Activated naive CD4-positive, alpha-beta T cell treated with anti-CD3 and anti-CD28 coated beads, Interleukin-2, amount 50 U/mL, for 72 hours (primary cell): ENCODE results near the gene SUSD3. TPM values are rescaled to one million over a fixed set of nuclear protein-coding genes. Genes with fewer than 3 reads are reported as not detected.
A peak's percentile ranks its signal among the peaks of the same experiment; 100 is the strongest.

Experiments used
- ATAC-seq, 2 donors: fragments of 150-1000 bp; cut with Tn5 transposase; 2 replicates each; pipeline ENCODE4 v1.10.0; 2021; ENCODE audit warnings: mild to moderate bottlenecking in 2 of 2, moderate library complexity in 2 of 2
- DNase-seq, 2 donors: peaks; one replicate each; pipeline ENCODE4 v3.0.0; 2021 to 2022; ENCODE audit warnings: low spot score in 2 of 2
- H3K27ac Mint-ChIP-seq, 2 donors: one replicate each; pipeline ENCODE4 v1.8.0; 2022; ENCODE audit warnings: mild to moderate bottlenecking in 2 of 2, mixed read lengths in 2 of 2
- H3K36me3 Mint-ChIP-seq, 2 donors: one replicate each; pipeline ENCODE4 v1.8.0; 2022; ENCODE audit warnings: mixed read lengths in 2 of 2
- H3K9me3 Mint-ChIP-seq, 2 donors: one replicate each; pipeline ENCODE4 v1.8.0; 2022; ENCODE audit warnings: mixed read lengths in 2 of 2
- total RNA-seq, 2 donors: library from RNA; stranded (reverse); gene quantifications; one replicate each; pipeline ENCODE4 v1.2.3, GENCODE V29; 2022

The SUSD3 gene
- total RNA-seq, 2 donors from 2014 or later, result 70.7 to 81.9 TPM

DNA sequence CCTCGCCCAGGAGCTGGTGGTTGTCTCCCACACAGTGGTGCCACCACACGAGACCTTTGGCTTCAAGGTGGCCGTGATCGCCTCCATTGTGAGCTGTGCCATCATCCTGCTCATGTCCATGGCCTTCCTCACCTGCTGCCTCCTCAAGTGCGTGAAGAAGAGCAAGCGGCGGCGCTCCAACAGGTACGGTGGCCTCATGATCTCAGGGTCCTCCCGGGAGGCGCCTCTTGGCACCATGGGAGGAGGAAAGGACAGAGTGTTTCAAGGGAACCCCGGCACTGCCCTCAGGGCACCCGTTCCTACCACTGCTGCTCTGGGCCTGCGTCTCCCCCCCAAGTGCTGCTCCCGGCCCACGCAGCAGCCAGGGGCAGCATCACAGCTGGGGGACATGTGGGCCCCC is 19.3 kb downstream of the SUSD3 start:
- no peaks in the 10 kb centered on the region for H3K9me3 Mint-ChIP-seq
- DNase-seq (no peak), ATAC-seq (no peak)
- H3K27ac Mint-ChIP-seq, result peak overlapping the region in 1 of 2 donors; percentile 68
- peaks cover 6 to 30% of the 10 kb centered on the region in 2 donors for H3K36me3 Mint-ChIP-seq

DNA sequence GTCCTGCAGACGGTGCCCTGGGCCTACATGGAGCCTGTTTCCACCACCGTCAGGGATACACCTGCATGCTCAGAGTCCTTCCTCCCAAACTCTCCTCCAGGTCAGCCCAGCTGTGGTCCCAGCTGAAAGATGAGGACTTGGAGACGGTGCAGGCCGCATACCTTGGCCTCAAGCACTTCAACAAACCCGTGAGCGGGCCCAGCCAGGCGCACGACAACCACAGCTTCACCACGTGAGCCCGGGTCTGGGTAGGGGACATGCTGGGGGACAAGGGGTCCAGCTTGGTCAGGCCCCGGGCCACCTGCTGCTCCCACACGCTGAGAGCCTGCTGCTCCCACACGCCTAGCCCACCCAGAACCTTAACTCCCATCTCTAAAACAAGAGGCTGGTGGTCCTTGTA is 20.9 kb downstream of the SUSD3 start:
- DNase-seq, result peak in 1 of 2 donors; percentile 52
- H3K27ac Mint-ChIP-seq, result peak overlapping the region; percentile 31 to 49
- ATAC-seq, result no peak
- H3K9me3 Mint-ChIP-seq, result peaks cover 0 to 5% of the 10 kb centered on the region in 2 donors
- peaks cover 12 to 40% of the 10 kb centered on the region in 2 donors for H3K36me3 Mint-ChIP-seq

- ATAC-seq, result no peak
- Mint-ChIP-seq H3K9me3 (peaks cover 0 to 5% of the 10 kb centered on the region in 2 donors), H3K27ac (peak overlapping the region in 1 of 2 donors; percentile 16), H3K36me3 (peaks cover 12 to 44% of the 10 kb centered on the region in 2 donors)
- DNase-seq, result peak in 1 of 2 donors; percentile 23
Observed at GRCh38 chr9:93080406-93080805, 21.9 kb downstream of the SUSD3 start.

DNA sequence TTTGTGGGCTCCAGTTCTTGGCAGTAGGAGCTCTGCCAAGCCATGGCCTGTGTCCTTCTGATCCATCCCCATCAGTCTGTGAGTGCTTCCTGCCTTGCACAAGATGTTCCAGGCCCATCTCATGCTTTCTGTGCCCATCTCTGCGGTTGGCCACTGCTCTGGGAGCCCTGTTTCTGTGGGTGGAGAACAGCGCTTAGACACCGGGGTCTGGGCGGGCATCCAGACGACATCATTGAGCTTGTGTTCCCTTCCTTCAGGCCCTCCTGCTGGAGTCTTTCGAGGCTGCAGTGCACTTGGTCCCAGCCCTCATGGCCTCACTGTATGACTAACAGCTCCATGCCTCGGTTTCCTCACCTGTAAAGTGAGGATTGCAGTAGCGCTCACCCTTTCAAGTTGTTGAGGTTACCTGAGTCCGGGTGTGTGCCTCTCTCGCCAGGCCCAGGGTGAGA is 22.6 kb downstream of the SUSD3 start:
- ATAC-seq (no peak), DNase-seq (peak in 1 of 2 donors; percentile 51)
- H3K9me3 Mint-ChIP-seq, result peaks cover 0 to 9% of the 10 kb centered on the region in 2 donors
- H3K36me3 Mint-ChIP-seq, result peaks cover 16 to 50% of the 10 kb centered on the region in 2 donors
- H3K27ac Mint-ChIP-seq, result peak overlapping the region; percentile 16 to 93

DNA sequence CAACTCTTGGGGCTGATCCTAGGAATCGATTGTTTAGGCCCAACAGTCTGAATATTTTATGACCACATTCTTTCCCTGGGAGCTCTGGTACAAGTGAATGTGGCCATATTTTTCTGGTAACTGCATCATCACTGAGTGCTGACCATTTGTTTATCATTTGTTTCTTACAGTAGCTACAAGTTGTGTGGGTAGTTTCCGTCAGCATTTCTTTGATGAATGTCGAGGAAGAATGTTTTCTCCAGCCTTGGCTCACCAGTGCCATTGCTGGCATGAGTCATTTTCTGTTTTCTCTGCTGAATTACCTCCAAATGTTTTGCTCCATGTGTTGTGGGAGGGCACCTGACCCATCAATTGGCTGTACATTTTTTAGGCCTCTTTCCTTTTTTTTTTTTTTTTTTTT is 23.4 kb downstream of the SUSD3 start:
- no peak for DNase-seq
- peak in 1 of 2 donors; percentile 7 for ATAC-seq
- peaks cover 0 to 13% of the 10 kb centered on the region in 2 donors for H3K9me3 Mint-ChIP-seq
- H3K27ac Mint-ChIP-seq, result peak overlapping the region; percentile 79 to 93
- H3K36me3 Mint-ChIP-seq, result peaks cover 21 to 57% of the 10 kb centered on the region in 2 donors

DNA sequence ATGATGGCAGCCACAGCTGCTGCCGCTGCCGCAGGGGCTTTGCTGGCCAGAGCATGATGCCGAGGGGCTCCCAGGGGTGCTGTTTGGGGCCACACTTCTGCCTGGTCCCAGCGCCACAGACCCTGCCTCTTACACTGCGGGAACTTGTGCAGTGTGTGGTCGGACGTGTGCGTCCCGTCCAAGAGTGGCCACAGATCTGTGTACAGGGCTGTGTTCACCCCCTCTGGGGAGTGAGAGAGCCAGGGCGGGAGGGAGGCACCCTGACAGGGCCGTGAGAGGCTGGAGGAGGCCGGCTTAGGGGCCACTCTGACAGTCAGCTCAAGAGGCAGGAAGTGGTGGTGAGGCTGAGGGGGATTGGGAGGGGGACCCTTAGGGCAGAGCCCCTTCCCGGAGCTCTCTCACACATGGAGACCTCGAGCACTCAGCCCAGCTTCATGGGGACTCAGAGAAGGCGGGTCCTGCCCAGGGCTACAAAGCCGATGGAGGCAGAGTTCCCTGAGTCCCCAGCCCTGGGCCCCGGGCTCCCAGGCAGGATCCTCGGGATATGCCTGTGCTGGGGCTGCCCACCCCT is 24.4 kb downstream of the SUSD3 start:
- Mint-ChIP-seq H3K27ac (peak overlapping the region; percentile 50 to 93), H3K36me3 (peaks cover 16 to 59% of the 10 kb centered on the region in 2 donors), H3K9me3 (peaks cover 0 to 13% of the 10 kb centered on the region in 2 donors)
- peak; percentile 33 to 39 for ATAC-seq
- DNase-seq, result peak in 1 of 2 donors; percentile 55

DNA sequence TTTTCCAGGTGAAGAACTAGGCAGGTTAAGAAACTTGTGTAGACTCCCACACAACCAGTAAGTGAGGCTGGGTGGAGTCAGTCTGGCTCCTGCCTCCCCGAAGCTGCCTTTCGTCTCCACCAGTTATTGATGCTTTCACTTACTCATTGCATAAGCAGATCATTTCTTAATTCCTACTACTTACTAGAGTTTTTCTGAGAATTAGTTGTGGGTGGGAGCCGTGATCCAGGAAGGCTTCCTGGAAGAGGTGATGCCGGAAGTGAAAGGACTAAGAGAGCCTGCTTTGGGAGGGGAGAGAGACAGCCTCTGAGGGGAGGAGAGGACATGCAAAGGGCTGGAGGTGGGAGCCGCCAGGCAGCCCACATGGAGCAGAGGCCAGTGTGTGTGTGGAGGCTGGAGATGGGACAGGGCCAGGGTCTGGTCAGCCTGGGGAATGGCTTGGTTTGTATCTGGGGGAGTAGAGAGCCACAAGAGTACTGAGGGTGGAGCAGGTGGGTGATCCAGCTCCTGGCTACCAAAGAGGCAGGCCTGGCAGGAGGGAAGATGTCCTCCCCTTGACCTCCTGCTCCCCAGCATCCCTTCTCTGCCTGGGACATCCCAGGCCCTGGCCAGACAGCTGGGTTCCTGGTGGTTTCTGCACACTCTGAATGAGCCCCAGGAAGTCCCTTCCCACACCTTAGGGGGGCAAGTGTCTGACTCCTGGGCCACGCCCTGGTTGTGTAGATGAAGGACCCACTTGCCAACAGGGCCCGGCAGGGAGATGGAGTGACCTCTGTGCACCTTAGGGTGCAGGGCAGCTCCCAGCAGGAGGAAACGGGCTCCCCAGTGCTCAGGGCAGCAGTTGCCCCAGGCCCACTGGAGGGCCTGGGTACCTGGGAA is 25.3 kb downstream of the SUSD3 start:
- Mint-ChIP-seq H3K36me3 (peaks cover 15 to 67% of the 10 kb centered on the region in 2 donors), H3K9me3 (peaks cover 0 to 17% of the 10 kb centered on the region in 2 donors), H3K27ac (peak overlapping the region; percentile 93 to 97)
- DNase-seq, result peak in 1 of 2 donors; percentile 54
- peak; percentile 69 to 78 for ATAC-seq

GRCh38 chr9:93084471-93084881 is 26.0 kb downstream of the SUSD3 start:
- ATAC-seq, result no peak
- Mint-ChIP-seq H3K27ac (no peak overlapping the region), H3K9me3 (peaks cover 0 to 17% of the 10 kb centered on the region in 2 donors), H3K36me3 (peaks cover 15 to 73% of the 10 kb centered on the region in 2 donors)
- DNase-seq, result peak in 1 of 2 donors; percentile 53

DNA sequence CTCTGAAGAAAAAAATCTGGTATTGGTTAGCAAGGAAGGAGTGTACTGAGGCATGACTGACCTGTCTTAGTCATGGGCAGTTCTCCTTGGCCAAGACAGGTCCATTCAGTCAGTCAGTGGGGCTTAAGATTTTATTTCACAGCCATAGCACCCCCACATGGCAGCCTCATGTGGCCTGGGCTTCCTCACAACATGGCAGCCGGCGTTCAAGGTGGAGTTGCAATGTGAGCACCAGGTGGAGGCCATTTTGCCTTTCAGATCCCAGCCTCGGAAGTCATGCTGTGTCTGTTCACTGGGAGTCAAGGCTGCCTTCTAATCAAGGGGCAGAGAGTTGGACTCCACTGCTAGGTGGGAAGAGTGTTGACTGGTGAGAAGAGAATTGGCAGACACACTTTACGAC is 27.2 kb downstream of the SUSD3 start:
- peaks cover 15 to 83% of the 10 kb centered on the region in 2 donors for H3K36me3 Mint-ChIP-seq
- ATAC-seq (no peak), DNase-seq (no peak)
- peak overlapping the region; percentile 59 to 60 for H3K27ac Mint-ChIP-seq
- H3K9me3 Mint-ChIP-seq, result peaks cover 0 to 26% of the 10 kb centered on the region in 2 donors

DNA sequence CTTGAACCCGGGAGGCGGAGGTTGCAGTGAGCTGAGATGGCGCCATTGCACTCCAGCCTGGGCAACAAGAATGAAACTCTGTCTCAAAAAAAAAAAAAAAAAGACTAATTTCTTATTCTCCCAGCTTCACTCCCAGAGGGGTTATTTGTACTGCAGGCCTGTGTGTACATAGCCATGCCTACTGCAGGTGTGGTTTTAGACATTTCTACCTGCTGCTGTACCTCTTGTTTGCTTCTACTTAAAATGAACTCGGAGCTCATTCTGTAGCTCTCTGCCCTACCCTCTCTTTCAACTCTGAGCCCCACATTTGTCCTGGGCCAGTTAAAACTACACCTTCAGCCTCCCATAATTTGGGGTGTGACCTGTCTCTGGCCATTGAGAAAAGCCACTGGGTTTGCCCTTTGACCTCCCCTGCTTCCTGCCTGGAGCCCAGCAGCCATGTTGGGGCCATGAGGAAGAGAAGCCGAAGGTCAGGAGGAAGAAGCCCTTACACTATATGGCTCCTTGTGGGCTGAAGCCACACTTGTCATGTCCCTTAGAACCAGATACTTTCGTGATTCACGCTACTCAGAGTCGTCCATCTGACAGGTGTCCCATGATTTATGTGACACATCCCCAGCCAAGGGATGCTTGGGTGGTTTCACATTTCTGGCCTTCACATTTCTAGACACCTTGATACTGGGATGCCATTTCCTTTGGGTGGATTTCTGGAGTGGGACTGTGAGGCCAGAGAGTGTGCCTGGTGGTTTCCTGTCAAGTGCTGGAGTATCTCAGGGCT is 28.1 kb downstream of the SUSD3 start:
- H3K36me3 Mint-ChIP-seq, result peaks cover 20 to 83% of the 10 kb centered on the region in 2 donors
- ATAC-seq, result no peak
- no peak overlapping the region for H3K27ac Mint-ChIP-seq
- H3K9me3 Mint-ChIP-seq, result peaks cover 0 to 32% of the 10 kb centered on the region in 2 donors
- peak in 1 of 2 donors; percentile 37 for DNase-seq

DNA sequence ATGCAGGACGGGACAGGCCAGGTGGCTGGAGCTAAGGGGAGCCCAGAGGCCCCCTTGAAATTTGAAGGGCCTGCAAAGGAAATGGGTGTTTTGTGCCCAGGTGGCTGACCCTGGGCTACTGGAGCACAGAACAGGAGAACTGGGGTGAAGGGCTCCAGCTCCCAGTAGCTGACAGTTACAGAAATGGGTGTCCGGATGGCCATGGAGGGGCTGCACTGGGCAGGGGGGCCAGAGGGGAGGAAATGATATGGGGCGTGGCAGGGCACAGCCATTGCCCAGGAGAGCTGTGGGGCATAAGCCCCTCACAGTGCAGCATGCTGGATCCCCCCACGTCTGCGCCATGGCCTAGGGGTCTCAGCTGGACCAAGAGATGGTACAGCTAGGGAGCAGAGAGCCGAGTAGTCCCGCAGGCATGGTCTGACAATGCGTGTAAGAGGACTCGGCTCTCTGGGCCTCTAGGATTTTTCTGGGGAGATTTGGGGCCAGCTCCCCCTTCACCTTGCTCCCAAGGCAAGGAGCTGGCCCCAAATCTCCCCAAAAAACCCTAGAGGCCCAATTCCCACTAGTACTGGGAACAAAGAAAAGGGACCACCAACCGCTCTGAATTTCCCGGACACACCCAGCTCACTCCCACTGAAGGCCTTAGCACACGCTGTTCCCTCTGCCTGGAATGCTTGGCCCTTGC is 29.6 kb downstream of the SUSD3 start:
- ATAC-seq, result no peak
- Mint-ChIP-seq H3K36me3 (peaks cover 25 to 88% of the 10 kb centered on the region in 2 donors), H3K9me3 (peaks cover 0 to 45% of the 10 kb centered on the region in 2 donors), H3K27ac (peak overlapping the region; percentile 47 to 89)
- DNase-seq, result peak in 1 of 2 donors; percentile 43

- DNase-seq (no peak), ATAC-seq (no peak)
- Mint-ChIP-seq H3K9me3 (peaks cover 0 to 47% of the 10 kb centered on the region in 2 donors), H3K27ac (peak overlapping the region; percentile 60 to 89), H3K36me3 (peaks cover 23 to 89% of the 10 kb centered on the region in 2 donors)
Observed at GRCh38 chr9:93088656-93089015, 30.1 kb downstream of the SUSD3 start.

- H3K27ac Mint-ChIP-seq, result peak overlapping the region; percentile 30 to 89
- H3K9me3 Mint-ChIP-seq, result peaks cover 0 to 45% of the 10 kb centered on the region in 2 donors
- H3K36me3 Mint-ChIP-seq, result peaks cover 20 to 87% of the 10 kb centered on the region in 2 donors
- no peak for ATAC-seq
- no peak for DNase-seq
Observed at GRCh38 chr9:93089024-93089423, 30.5 kb downstream of the SUSD3 start.

DNA sequence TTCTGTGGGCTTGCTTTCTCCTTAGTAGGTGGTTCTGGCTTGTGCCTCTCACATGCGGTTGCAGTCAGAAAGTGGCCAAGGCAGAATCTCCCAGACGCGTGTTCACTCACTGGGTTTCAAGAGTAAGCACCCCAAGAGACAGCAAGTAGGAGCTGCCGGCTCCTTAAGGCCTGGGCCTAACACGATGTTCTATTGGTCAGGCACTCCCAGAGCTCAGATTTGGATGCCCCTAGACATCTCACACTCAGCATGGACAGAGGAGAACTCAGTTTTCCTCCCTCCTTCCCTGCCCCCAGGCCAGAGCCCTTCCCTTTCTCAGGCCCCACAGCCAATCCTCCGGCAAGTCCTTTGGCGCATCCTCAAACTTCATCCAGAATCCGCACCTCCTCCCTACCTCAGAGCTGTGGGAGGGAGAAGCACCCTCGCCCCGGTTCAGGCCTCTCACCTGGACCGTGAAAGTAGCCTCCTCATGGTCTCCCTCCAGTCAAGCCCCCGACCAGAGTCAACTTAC is 31.0 kb downstream of the SUSD3 start:
- H3K9me3 Mint-ChIP-seq, result peaks cover 0 to 45% of the 10 kb centered on the region in 2 donors
- H3K27ac Mint-ChIP-seq, result peak overlapping the region; percentile 30 to 89
- DNase-seq (peak in 1 of 2 donors; percentile 44), ATAC-seq (no peak)
- H3K36me3 Mint-ChIP-seq, result peaks cover 20 to 86% of the 10 kb centered on the region in 2 donors

- H3K36me3 Mint-ChIP-seq, result peaks cover 20 to 85% of the 10 kb centered on the region in 2 donors
- ATAC-seq, result peak in 1 of 2 donors; percentile 15
Observed at GRCh38 chr9:93090091-93090655, 31.7 kb downstream of the SUSD3 start.

More at GRCh38 chr9:93090091-93090655, 31.7 kb downstream of the SUSD3 start:
- H3K27ac Mint-ChIP-seq, result peak overlapping the region; percentile 56 to 89
- H3K9me3 Mint-ChIP-seq, result peaks cover 0 to 45% of the 10 kb centered on the region in 2 donors
- DNase-seq, result peak in 1 of 2 donors; percentile 51
